K562 (cell line): ENCODE measurements around the gene EPB42. TPM values are rescaled to one million over a fixed set of nuclear protein-coding genes. Genes with fewer than 3 reads are reported as not detected.

ENCODE experiments used
- ATAC-seq: fragments of 200-7000 bp; cut with Tn5 transposase; 3 replicates; pipeline ENCODE4 v1.9.1; 2020; ENCODE audit warnings: moderate library complexity
- BruUV-seq: library from RNA; stranded (reverse); fragments of 400-500 nt; replicated peaks from 2 replicates; lab custom pipeline; 2021; lab: Mats Ljungman, UMichigan
- CTCF ChIA-PET: fragments of 300-600 bp; formaldehyde crosslinking; extraction: SDS; loops from one replicate; lab custom pipeline; 2021; ENCODE audit warnings: low intra/inter-chr PET ratio; lab: Yijun Ruan, JAX
- POLR2A ChIA-PET: fragments of 300-600, 350-650 bp; sonication (Branson Sonifier 250); formaldehyde crosslinking; extraction: SDS; loops from one replicate; lab custom pipeline; 2021; ENCODE audit warnings: antibody characterized with exemption, inconsistent platforms; lab: Yijun Ruan, JAX
- DNase-seq, 4 experiments: peaks; one replicate each; pipeline versions ENCODE4 v3.0.0 to v3.0.0-alpha.2; 2011 to 2018; ENCODE audit warnings: low spot score in 3 of 4, mixed read lengths in 3 of 4; ENCODE audit errors: extremely low read depth in 1 of 4
- FAIRE-seq: peaks from 2 replicates; lab custom pipeline; 2011; peaks lifted over from hg19 to GRCh38; lab: Jason Lieb, UNC
- H2AFZ ChIP-seq: 2 replicates; pipeline ENCODE4 v1.6.0; 2011; ENCODE audit warnings: low read depth, low read length, control low read depth, inconsistent platforms
- H3K27ac ChIP-seq: fragments of 200-600 bp; 3 replicates; pipeline ENCODE4 v1.8.0; 2011; ENCODE audit warnings: low read depth, mild to moderate bottlenecking, control low read depth, inconsistent platforms, low read length, moderate library complexity, mixed read lengths; ENCODE audit errors: extremely low read depth
- H3K27me3 ChIP-seq, 2 experiments: fragments of 300-600 bp in 1 of 2; 2 replicates in 1 of 2; 3 replicates in 1 of 2; pipeline versions ENCODE4 v1.6.0 to v1.8.0; 2011; ENCODE audit warnings: inconsistent platforms in 2 of 2, low read length in 2 of 2, mild to moderate bottlenecking in 1 of 2, mixed read lengths in 1 of 2, moderate library complexity in 1 of 2; ENCODE audit not compliant: control insufficient read depth in 2 of 2, insufficient read depth in 2 of 2
- H3K36me3 ChIP-seq: fragments of 300-600 bp; 3 replicates; pipeline ENCODE4 v1.8.0; 2011; ENCODE audit warnings: mild to moderate bottlenecking, low read length, inconsistent platforms; ENCODE audit not compliant: control insufficient read depth, insufficient read depth
- H3K4me1 ChIP-seq, 2 experiments: fragments of 200-600 bp in 1 of 2; replicated peaks in 1 of 2; 2 replicates in 1 of 2; 3 replicates in 1 of 2; pipeline versions ENCODE4 v1.5.1 to v1.8.0; 2011; ENCODE audit warnings: inconsistent platforms in 2 of 2, low read length in 2 of 2, mild to moderate bottlenecking in 1 of 2, mixed read lengths in 1 of 2, moderate library complexity in 1 of 2; ENCODE audit not compliant: control insufficient read depth in 2 of 2, insufficient read depth in 2 of 2
- H3K4me2 ChIP-seq: 2 replicates; pipeline ENCODE4 v1.6.1; 2011; ENCODE audit warnings: low read length, control low read depth, inconsistent platforms, mixed read lengths; ENCODE audit not compliant: insufficient read depth
- H3K4me3 ChIP-seq: fragments of 200-600 bp; sonication (generic), shearing (Covaris generic); 2 replicates; pipeline ENCODE4 v1.5.1; 2016; ENCODE audit warnings: control low read depth, inconsistent platforms
- H3K79me2 ChIP-seq: fragments of 200-600 bp; 3 replicates; pipeline ENCODE4 v1.8.0; 2011; ENCODE audit warnings: low read length, inconsistent platforms; ENCODE audit not compliant: control insufficient read depth, insufficient read depth
- H3K9ac ChIP-seq, 2 experiments: 2 replicates each; pipeline versions ENCODE4 v1.6.0 to v1.6.1; 2011; ENCODE audit warnings: low read depth in 2 of 2, low read length in 2 of 2, control low read depth in 1 of 2, inconsistent platforms in 1 of 2, mild to moderate bottlenecking in 1 of 2, mixed read lengths in 1 of 2; ENCODE audit not compliant: insufficient read depth in 1 of 2
- H3K9me1 ChIP-seq: one replicate; pipeline ENCODE4 v1.6.0; 2011; ENCODE audit warnings: inconsistent platforms, mild to moderate bottlenecking, low read length, moderate library complexity; ENCODE audit not compliant: control insufficient read depth, insufficient read depth
- H3K9me3 ChIP-seq: replicated peaks from 2 replicates; pipeline ENCODE4 v1.5.1; 2011; ENCODE audit warnings: low read depth, low read length, inconsistent platforms; ENCODE audit not compliant: control insufficient read depth, insufficient read depth
- H4K20me1 ChIP-seq: replicated peaks from 2 replicates; pipeline ENCODE4 v1.6.1; 2011; ENCODE audit warnings: low read length, inconsistent platforms, mixed read lengths; ENCODE audit not compliant: control insufficient read depth, insufficient read depth
- MED1 ChIP-seq: sonication (generic); formaldehyde crosslinking; IDR thresholded peaks from 2 replicates; pipeline ENCODE4 v1.8.1; 2023; ENCODE audit warnings: missing genetic modification reagents, borderline replicate concordance
- MXI1 ChIP-seq: IDR thresholded peaks from 2 replicates; pipeline ENCODE4 v1.6.1; 2011; ENCODE audit warnings: low read depth, mild to moderate bottlenecking, improper control_type of control experiment, low read length
- ZBTB49 ChIP-seq: sonication (generic); formaldehyde crosslinking; IDR thresholded peaks from 2 replicates; pipeline ENCODE4 v1.8.0; 2022; ENCODE audit warnings: missing genetic modification reagents, mild to moderate bottlenecking, borderline replicate concordance
- ZNF668 ChIP-seq: fragments of 250-450 bp; sonication (Bioruptor Pico); IDR thresholded peaks from 2 replicates; pipeline ENCODE4 v1.8.0; 2022; ENCODE audit warnings: mild to moderate bottlenecking, inconsistent platforms
- WGBS: fragments of 100-300 bp; shearing (Covaris generic); methylation state at CpG from one replicate; pipeline ENCODE4 v1.1.6; 2016; ENCODE audit warnings: low coverage, mixed read lengths; ENCODE audit not compliant: insufficient coverage; ENCODE audit errors: missing lambda C conversion rate; 5-methylcytosine and 5-hydroxymethylcytosine counted together
- in situ Hi-C: fragments of 300-500 bp; cut with MboI; formaldehyde crosslinking; loops from 4 replicates; pipeline ENCODE4 v1.15.0; 2018; ENCODE audit warnings: inconsistent platforms, mixed read lengths
- intact Hi-C: fragments of 100-400 bp; cut with micrococcal nuclease; formaldehyde crosslinking; loops from 2 replicates; pipeline ENCODE4 v1.14.2; 2022
- polyA plus RNA-seq, 8 experiments: library from polyadenylated mRNA; depleted of rRNA in 4 of 8; stranded (reverse) in 5 of 8; unstranded in 3 of 8; fragments of >200 nt; fragmentation: Nextera tagmentation in 2 of 8; fragmentation: Illumina TruSeq in 1 of 8; extraction: Ambion mirVana in 2 of 8; extraction: Trizol in 1 of 8; gene quantifications; 2 replicates each; pipeline versions ENCODE4 v1.2.1 to v1.2.3, GENCODE V29; 2011 to 2014; ENCODE audit warnings: inconsistent platforms in 1 of 8, missing spikeins in 1 of 8
- total RNA-seq, 7 experiments: library from RNA; depleted of rRNA in 6 of 7; stranded (reverse); fragments of >200 nt in 6 of 7; fragmentation: Illumina TruSeq in 2 of 7; extraction: Trizol in 2 of 7; gene quantifications; 2 replicates each; pipeline versions ENCODE4 v1.2.1 to v1.2.3, GENCODE V29; 2011 to 2021; ENCODE audit warnings: low replicate concordance in 1 of 7

EPB42 gene
- total and polyA plus RNA-seq, 9 of the 15 experiments (the other 6 are each of a cell fraction or from before 2014, with no cell fraction given): 0.38 to 2.3 (median 1.4) TPM

- Histone ChIP-seq H3K36me3 (no peaks in the 10 kb centered on the region), H3K4me3 (no peak overlapping the region), H2AFZ (no peak overlapping the region), H3K27ac (no peak overlapping the region), H3K4me1 (peaks cover 8 to 10% of the 10 kb centered on the region in 2 experiments), H3K4me2 (no peak overlapping the region), H3K9ac (no peak overlapping the region), H3K9me3 (no peaks in the 10 kb centered on the region), H3K79me2 (no peaks in the 10 kb centered on the region), H3K27me3 (peaks cover 0 to 21% of the 10 kb centered on the region in 2 experiments; a peak in 3 of 5 replicates), H4K20me1 (no peaks in the 10 kb centered on the region; the same call in 1 of the 2 replicates), H3K9me1 (no peaks in the 10 kb centered on the region)
- intact Hi-C loops (no loop called here), in situ Hi-C loops (no loop called here)
- TF ChIP-seq MED1 (CRISPR knock-in tag): no peak
- BruUV-seq: no TSS peak
- ChIA-PET CTCF (no interaction called here), POLR2A (no interaction called here)
- FAIRE-seq (no peak), ATAC-seq (no peak; the same call in 2 of the 3 replicates), DNase-seq (no peak)
- 7% methylated on average over 2 of the region's 2 CpGs for WGBS
Measured at GRCh38 chr15:43255376-43255775, 34.6 kb upstream of the EPB42 start.

DNA sequence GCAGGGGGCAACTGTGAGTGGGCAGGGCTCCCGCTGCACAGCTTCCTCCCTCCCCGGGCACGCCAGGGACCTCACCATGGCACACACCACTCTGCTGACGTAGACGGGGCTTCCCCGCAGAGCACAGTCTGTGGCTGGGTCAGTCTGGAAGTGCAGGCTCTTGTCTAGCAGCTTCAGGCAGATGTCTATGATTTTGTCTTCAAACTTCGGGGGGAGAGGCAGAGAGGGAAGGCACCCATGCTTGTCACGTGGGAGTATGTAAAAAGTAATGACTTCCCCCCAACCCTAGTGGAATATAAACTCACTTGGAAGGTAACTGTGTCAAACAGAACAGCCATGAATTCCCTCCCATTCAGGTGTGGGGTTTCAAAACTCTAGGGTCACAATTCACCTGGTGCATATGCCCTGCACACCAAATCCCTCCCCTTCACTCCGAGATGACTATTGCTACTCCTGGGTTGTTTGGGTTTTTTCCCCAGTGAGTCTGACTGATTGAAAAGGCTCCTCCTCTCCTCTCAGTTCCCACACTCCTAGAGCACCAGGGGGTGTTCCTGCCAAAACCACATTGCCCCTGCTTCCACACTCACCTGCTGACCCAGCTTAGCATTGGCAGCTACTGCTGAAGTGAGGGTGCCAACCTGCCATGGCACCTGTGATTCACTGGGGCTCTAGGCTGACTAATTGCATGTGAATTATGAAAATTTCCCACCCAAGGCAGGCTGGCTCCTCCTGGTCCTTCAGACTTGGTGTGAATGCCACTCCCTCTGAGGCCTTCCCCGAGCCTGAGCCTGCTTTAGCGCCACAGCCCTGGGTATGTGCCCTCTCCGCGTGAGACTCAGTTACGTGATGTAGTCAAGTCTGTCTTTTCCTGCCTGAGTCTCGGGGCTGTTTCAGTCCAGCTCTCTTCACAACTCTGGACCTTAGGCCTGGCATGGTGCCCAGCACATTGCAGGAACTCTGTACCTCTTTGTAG is 32.9 kb upstream of the EPB42 start:
- ChIA-PET CTCF (no interaction called here), POLR2A (no interaction called here)
- Histone ChIP-seq H3K4me3 (no peak overlapping the region), H2AFZ (no peak overlapping the region; the same call in 1 of the 2 replicates), H3K9me3 (no peaks in the 10 kb centered on the region), H3K4me1 (peaks cover 7 to 14% of the 10 kb centered on the region in 2 experiments), H3K4me2 (no peak overlapping the region), H3K79me2 (no peaks in the 10 kb centered on the region), H3K9me1 (no peaks in the 10 kb centered on the region), H4K20me1 (no peaks in the 10 kb centered on the region; the same call in 1 of the 2 replicates), H3K9ac (peak overlapping the region in 1 of 2 experiments; percentile 61; a peak in 2 of 4 replicates), H3K36me3 (no peaks in the 10 kb centered on the region), H3K27me3 (peaks cover 0 to 18% of the 10 kb centered on the region in 2 experiments; a peak in 3 of 5 replicates), H3K27ac (no peak overlapping the region)
- 27% methylated on average over 15 of the region's 15 CpGs for WGBS
- no TSS peak for BruUV-seq
- ATAC-seq (no peak), DNase-seq (no peak), FAIRE-seq (no peak)
- intact Hi-C loops (loop anchor here (2.0 kb wide), 1 partner anchor 61 kb away; no protein-coding TSS in a partner anchor), in situ Hi-C loops (no loop called here)
- TF ChIP-seq MXI1: no peak
- TF ChIP-seq ZBTB49 (CRISPR knock-in tag): no peak
- TF ChIP-seq ZNF668 (CRISPR knock-in tag): no peak
